Osteoblast (primary cell): Measurements from ENCODE around the gene LAGE3. TPM values are rescaled to one million over a fixed set of nuclear protein-coding genes. Genes with fewer than 3 reads are reported as not detected.

Experiments used
- DNase-seq: peaks from one replicate; pipeline ENCODE4 v3.0.0; 2011; ENCODE audit warnings: low spot score, mixed read lengths; ENCODE audit not compliant: insufficient read length; ENCODE audit errors: missing footprints
- H2AFZ ChIP-seq: 2 replicates; pipeline ENCODE4 v1.6.0; 2011; ENCODE audit warnings: mild to moderate bottlenecking, low read length
- H3K27ac ChIP-seq: 2 replicates; pipeline ENCODE4 v1.5.1; 2011; ENCODE audit warnings: mild to moderate bottlenecking, low read depth, low read length, moderate library complexity
- H3K27me3 ChIP-seq: 2 replicates; pipeline ENCODE4 v1.6.0; 2012; ENCODE audit warnings: mild to moderate bottlenecking, control low read depth, inconsistent platforms, low read length, moderate library complexity; ENCODE audit not compliant: insufficient read depth
- H3K36me3 ChIP-seq: 2 replicates; pipeline ENCODE4 v1.5.1; 2011; ENCODE audit warnings: mild to moderate bottlenecking, low read length, control low read depth, moderate library complexity; ENCODE audit not compliant: insufficient read depth
- H3K4me1 ChIP-seq: 2 replicates; pipeline ENCODE4 v1.5.1; 2011; ENCODE audit warnings: mild to moderate bottlenecking, low read length, control low read depth, moderate library complexity; ENCODE audit not compliant: insufficient read depth
- H3K4me2 ChIP-seq: 2 replicates; pipeline ENCODE4 v1.6.0; 2011; ENCODE audit warnings: mild to moderate bottlenecking, low read length; ENCODE audit not compliant: insufficient read depth
- H3K4me3 ChIP-seq: fragments of 200-600 bp; sonication (generic); 3 replicates; pipeline ENCODE4 v1.5.1; 2012; ENCODE audit warnings: mild to moderate bottlenecking, low read length, inconsistent platforms; ENCODE audit not compliant: insufficient read depth
- H3K79me2 ChIP-seq: 2 replicates; pipeline ENCODE4 v1.6.0; 2012; ENCODE audit warnings: mild to moderate bottlenecking, low read length, control low read depth, inconsistent platforms; ENCODE audit not compliant: insufficient read depth
- H3K9me3 ChIP-seq: 2 replicates; pipeline ENCODE4 v1.5.1; 2011; ENCODE audit warnings: low read depth, low read length, control low read depth
- H4K20me1 ChIP-seq: 2 replicates; pipeline ENCODE4 v1.6.0; 2012; ENCODE audit warnings: mild to moderate bottlenecking, low read length, control low read depth; ENCODE audit not compliant: insufficient read depth
- CTCF ChIP-seq: IDR thresholded peaks from 2 replicates; pipeline ENCODE4 v1.5.1; 2011; ENCODE audit warnings: mild to moderate bottlenecking, low read depth, low read length, moderate library complexity; ENCODE audit errors: extremely low read depth
- total RNA-seq: library from RNA; depleted of rRNA; stranded (reverse); fragments of >200 nt; gene quantifications from 2 replicates; pipeline ENCODE4 v1.2.3, GENCODE V29; 2012

The LAGE3 gene
- total RNA-seq, 1 donor: 21.7 TPM

- H3K27me3 ChIP-seq: no peaks in the 10 kb centered on the region
- H3K79me2 ChIP-seq: peaks cover 22% of the 10 kb centered on the region
- peaks cover 7% of the 10 kb centered on the region for H4K20me1 ChIP-seq
- peak within 1 kb of the TSS; percentile 73 for H3K4me3 ChIP-seq
- peaks cover 10% of the 10 kb centered on the region for H3K4me1 ChIP-seq
- peak; percentile 93 for DNase-seq
- H2AFZ ChIP-seq: no peak within 1 kb of the TSS
- peak within 1 kb of the TSS; percentile 4 for H3K27ac ChIP-seq
- H3K36me3 ChIP-seq: peaks cover 20% of the 10 kb centered on the region
- peak within 1 kb of the TSS; percentile 71 for H3K4me2 ChIP-seq
- H3K9me3 ChIP-seq: no peaks in the 10 kb centered on the region
- TF ChIP-seq CTCF: no peak
Observed at GRCh38 chrX:154486396-154487207, 7.5 kb upstream of the LAGE3 start, which contains the start of gene UBL4A. Gene UBL4A, minus strand, starts transcription at chrX:154486615. Its CDS starts 31 bp downstream, at chrX:154486584.

- Histone ChIP-seq H2AFZ (no peak overlapping the region), H3K4me1 (peaks cover 10% of the 10 kb centered on the region)
Observed at GRCh38 chrX:154486052-154486395, 6.9 kb upstream of the LAGE3 start.

GRCh38 chrX:154485150-154486051 is 6.3 kb upstream of the LAGE3 start:
- peak; percentile 85 for DNase-seq
- no peak overlapping the region for H2AFZ ChIP-seq
- no peak for TF ChIP-seq CTCF

More at GRCh38 chrX:154486052-154486395, 6.9 kb upstream of the LAGE3 start:
- no peak overlapping the region for H3K27ac ChIP-seq
- peaks cover 20% of the 10 kb centered on the region for H3K36me3 ChIP-seq
- peak; percentile 90 for DNase-seq
- peak overlapping the region; percentile 71 for H3K4me2 ChIP-seq
- no peak for TF ChIP-seq CTCF
- no peaks in the 10 kb centered on the region for H3K27me3 ChIP-seq
- no peaks in the 10 kb centered on the region for H3K9me3 ChIP-seq
- peaks cover 7% of the 10 kb centered on the region for H4K20me1 ChIP-seq
- peak overlapping the region; percentile 73 for H3K4me3 ChIP-seq
- H3K79me2 ChIP-seq: peaks cover 22% of the 10 kb centered on the region

More at GRCh38 chrX:154485150-154486051, 6.3 kb upstream of the LAGE3 start:
- H3K79me2 ChIP-seq: peaks cover 22% of the 10 kb centered on the region
- H3K27ac ChIP-seq: peak overlapping the region; percentile 4
- peaks cover 20% of the 10 kb centered on the region for H3K36me3 ChIP-seq
- H3K4me2 ChIP-seq: peak overlapping the region; percentile 71
- no peaks in the 10 kb centered on the region for H3K9me3 ChIP-seq
- no peaks in the 10 kb centered on the region for H3K27me3 ChIP-seq
- H4K20me1 ChIP-seq: peaks cover 7% of the 10 kb centered on the region
- peaks cover 10% of the 10 kb centered on the region for H3K4me1 ChIP-seq
- H3K4me3 ChIP-seq: peak overlapping the region; percentile 73
